Measurements from ENCODE around the gene BDP1.

GRCh38 chr5:71533615-71534014 lies 78.2 kb downstream of the BDP1 start:
- no peak for TF ChIP-seq PKNOX1 (IDR thresholded peaks at IDR 0.05)
- no peak for TF ChIP-seq SUZ12 (IDR thresholded peaks at IDR 0.05)
- TF ChIP-seq CTBP1 (IDR thresholded peaks at IDR 0.05; ENCODE audit: borderline replicate concordance): no peak
- TF ChIP-seq ARNT (IDR thresholded peaks at IDR 0.05): no peak
- TF ChIP-seq FOXA1 (IDR thresholded peaks at IDR 0.05): no peak
